Measurements from ENCODE around the gene SELENOK. TPM values are rescaled to one million over a fixed set of nuclear protein-coding genes. Genes with fewer than 3 reads are reported as not detected.
A peak's percentile ranks its signal among the peaks of the same experiment; 100 is the strongest.
"Not testable (repeated sequence)": the region's sequence is repeated elsewhere in the genome, so short reads cannot be mapped to it uniquely, and the experiment has no call there.

SELENOK gene
- 10 to 100 TPM; 60.3 to 77.0 TPM for total RNA-seq

- ATAC-seq (replicated peaks in 1 of 2) (peak; percentile 94 to 95), DNase-seq (peak; percentile 96 to 97)
- Mint-ChIP-seq H3K4me1 (ENCODE audit: low read depth) (peaks cover 55% of the 10 kb centered on the region), H3K27ac (peak within 1 kb of the TSS; percentile 98), H3K9me3 (peaks cover 0 to 3% of the 10 kb centered on the region in 2 donors), H3K4me3 (peak within 1 kb of the TSS; percentile 90 to 99), H3K27me3 (ENCODE audit: low read depth) (no peaks in the 10 kb centered on the region), H3K36me3 (ENCODE audit: insufficient read depth in 2 of 2) (peaks cover 5 to 13% of the 10 kb centered on the region in 2 donors)
Measured at GRCh38 chr3:53891497-53892285, at the start of gene SELENOK. Gene SELENOK (minus strand): TSS chr3:53891859.

GRCh38 chr3:53941184-53941583 is 49.5 kb upstream of the SELENOK start:
- Mint-ChIP-seq H3K4me3 (no peak overlapping the region), H3K9me3 (peaks cover 3 to 4% of the 10 kb centered on the region in 2 donors), H3K4me1 (ENCODE audit: low read depth) (no peaks in the 10 kb centered on the region), H3K27ac (no peak overlapping the region), H3K27me3 (ENCODE audit: low read depth) (peaks cover 34% of the 10 kb centered on the region), H3K36me3 (ENCODE audit: insufficient read depth in 2 of 2) (peaks cover 2 to 4% of the 10 kb centered on the region in 2 donors)
- no peak for DNase-seq
- no peak for ATAC-seq (replicated peaks in 1 of 2)

GRCh38 chr3:53940623-53941022 is 49.0 kb upstream of the SELENOK start:
- DNase-seq (no peak), ATAC-seq (replicated peaks in 1 of 2) (no peak)
- Mint-ChIP-seq H3K27ac (no peak overlapping the region), H3K4me1 (ENCODE audit: low read depth) (no peaks in the 10 kb centered on the region), H3K36me3 (ENCODE audit: insufficient read depth in 2 of 2) (peaks cover 0 to 1% of the 10 kb centered on the region in 2 donors), H3K27me3 (ENCODE audit: low read depth) (peaks cover 34% of the 10 kb centered on the region), H3K9me3 (no peaks in the 10 kb centered on the region), H3K4me3 (no peak overlapping the region)

- H3K4me1 Mint-ChIP-seq (ENCODE audit: low read depth) = no peaks in the 10 kb centered on the region
- no peak for ATAC-seq (replicated peaks in 1 of 2)
- peaks cover 1% of the 10 kb centered on the region in 2 donors for H3K36me3 Mint-ChIP-seq (ENCODE audit: insufficient read depth in 2 of 2)
- peaks cover 0 to 2% of the 10 kb centered on the region in 2 donors for H3K9me3 Mint-ChIP-seq
- H3K27ac Mint-ChIP-seq = no peak overlapping the region
- H3K27me3 Mint-ChIP-seq (ENCODE audit: low read depth) = peaks cover 34% of the 10 kb centered on the region
- no peak overlapping the region for H3K4me3 Mint-ChIP-seq
- DNase-seq = no peak
Measured at GRCh38 chr3:53939813-53940212, 48.2 kb upstream of the SELENOK start.

GRCh38 chr3:53939086-53939582 is 47.5 kb upstream of the SELENOK start:
- Mint-ChIP-seq H3K9me3 (peaks cover 0 to 2% of the 10 kb centered on the region in 2 donors), H3K36me3 (ENCODE audit: insufficient read depth in 2 of 2) (peaks cover 1% of the 10 kb centered on the region in 2 donors), H3K4me3 (no peak overlapping the region), H3K4me1 (ENCODE audit: low read depth) (no peaks in the 10 kb centered on the region), H3K27me3 (ENCODE audit: low read depth) (peaks cover 34% of the 10 kb centered on the region), H3K27ac (no peak overlapping the region)
- DNase-seq = no peak
- ATAC-seq (replicated peaks in 1 of 2) = no peak

- DNase-seq (peak; percentile 30 to 47), ATAC-seq (replicated peaks in 1 of 2) (peak in 1 of 2 donors; percentile 47)
- H3K4me1 Mint-ChIP-seq (ENCODE audit: low read depth) = no peaks in the 10 kb centered on the region
- no peak overlapping the region for H3K27ac Mint-ChIP-seq
- peaks cover 1% of the 10 kb centered on the region in 2 donors for H3K36me3 Mint-ChIP-seq (ENCODE audit: insufficient read depth in 2 of 2)
- peaks cover 34% of the 10 kb centered on the region for H3K27me3 Mint-ChIP-seq (ENCODE audit: low read depth)
- peaks cover 0 to 2% of the 10 kb centered on the region in 2 donors for H3K9me3 Mint-ChIP-seq
- H3K4me3 Mint-ChIP-seq = no peak overlapping the region
Measured at GRCh38 chr3:53938645-53939044, 47.0 kb upstream of the SELENOK start.

- Mint-ChIP-seq H3K4me1 (ENCODE audit: low read depth) (no peaks in the 10 kb centered on the region), H3K9me3 (peaks cover 0 to 2% of the 10 kb centered on the region in 2 donors), H3K4me3 (no peak overlapping the region), H3K36me3 (ENCODE audit: insufficient read depth in 2 of 2) (peaks cover 1% of the 10 kb centered on the region in 2 donors), H3K27me3 (ENCODE audit: low read depth) (peaks cover 34% of the 10 kb centered on the region), H3K27ac (peak overlapping the region; percentile 33)
- DNase-seq (no peak), ATAC-seq (replicated peaks in 1 of 2) (no peak)
Measured at GRCh38 chr3:53936347-53936746, 44.7 kb upstream of the SELENOK start.

- Mint-ChIP-seq H3K36me3 (ENCODE audit: insufficient read depth in 2 of 2) (peaks cover 1% of the 10 kb centered on the region in 2 donors), H3K27me3 (ENCODE audit: low read depth) (peaks cover 29% of the 10 kb centered on the region), H3K27ac (no peak overlapping the region), H3K9me3 (peaks cover 0 to 2% of the 10 kb centered on the region in 2 donors), H3K4me1 (ENCODE audit: low read depth) (no peaks in the 10 kb centered on the region), H3K4me3 (no peak overlapping the region)
- ATAC-seq (replicated peaks in 1 of 2) = no peak
- no peak for DNase-seq
Measured at GRCh38 chr3:53935283-53935901, 43.7 kb upstream of the SELENOK start.

GRCh38 chr3:53927208-53927872 is 35.7 kb upstream of the SELENOK start:
- H3K4me3 Mint-ChIP-seq; H3K4me1 Mint-ChIP-seq (ENCODE audit: low read depth); H3K27ac Mint-ChIP-seq; H3K27me3 Mint-ChIP-seq (ENCODE audit: low read depth); H3K9me3 Mint-ChIP-seq; ATAC-seq (replicated peaks in 1 of 2); DNase-seq; H3K36me3 Mint-ChIP-seq (ENCODE audit: insufficient read depth in 2 of 2): not testable (repeated sequence)

GRCh38 chr3:53921296-53921695 is 29.6 kb upstream of the SELENOK start:
- no peak for ATAC-seq (replicated peaks in 1 of 2)
- H3K9me3 Mint-ChIP-seq = peaks cover 0 to 2% of the 10 kb centered on the region in 2 donors

GRCh38 chr3:53919741-53920140 is 28.1 kb upstream of the SELENOK start:
- H3K27ac Mint-ChIP-seq = no peak overlapping the region
- H3K27me3 Mint-ChIP-seq (ENCODE audit: low read depth) = peaks cover 18% of the 10 kb centered on the region
- no peaks in the 10 kb centered on the region for H3K4me1 Mint-ChIP-seq (ENCODE audit: low read depth)
- DNase-seq (no peak), ATAC-seq (replicated peaks in 1 of 2) (no peak)
- H3K4me3 Mint-ChIP-seq = no peak overlapping the region
- H3K9me3 Mint-ChIP-seq = peaks cover 0 to 2% of the 10 kb centered on the region in 2 donors
- peaks cover 0 to 3% of the 10 kb centered on the region in 2 donors for H3K36me3 Mint-ChIP-seq (ENCODE audit: insufficient read depth in 2 of 2)

More at GRCh38 chr3:53921296-53921695, 29.6 kb upstream of the SELENOK start:
- Mint-ChIP-seq H3K27ac (no peak overlapping the region), H3K27me3 (ENCODE audit: low read depth) (peaks cover 18% of the 10 kb centered on the region), H3K4me3 (no peak overlapping the region), H3K36me3 (ENCODE audit: insufficient read depth in 2 of 2) (peaks cover 0 to 3% of the 10 kb centered on the region in 2 donors), H3K4me1 (ENCODE audit: low read depth) (no peaks in the 10 kb centered on the region)
- peak in 1 of 2 donors; percentile 4 for DNase-seq

GRCh38 chr3:53913401-53913800 is 21.7 kb upstream of the SELENOK start:
- Mint-ChIP-seq H3K27ac (no peak overlapping the region), H3K9me3 (no peaks in the 10 kb centered on the region), H3K27me3 (ENCODE audit: low read depth) (peaks cover 28% of the 10 kb centered on the region), H3K4me3 (no peak overlapping the region), H3K4me1 (ENCODE audit: low read depth) (no peaks in the 10 kb centered on the region), H3K36me3 (ENCODE audit: insufficient read depth in 2 of 2) (no peaks in the 10 kb centered on the region)
- ATAC-seq (replicated peaks in 1 of 2) = no peak
- DNase-seq = no peak

- no peak for ATAC-seq (replicated peaks in 1 of 2)
Measured at GRCh38 chr3:53902711-53903110, 11.1 kb upstream of the SELENOK start.

More at GRCh38 chr3:53902711-53903110, 11.1 kb upstream of the SELENOK start:
- peaks cover 0 to 2% of the 10 kb centered on the region in 2 donors for H3K9me3 Mint-ChIP-seq
- no peak overlapping the region for H3K4me3 Mint-ChIP-seq
- peaks cover 0 to 1% of the 10 kb centered on the region in 2 donors for H3K36me3 Mint-ChIP-seq (ENCODE audit: insufficient read depth in 2 of 2)
- no peak overlapping the region for H3K27ac Mint-ChIP-seq
- peaks cover 41% of the 10 kb centered on the region for H3K27me3 Mint-ChIP-seq (ENCODE audit: low read depth)
- no peak for DNase-seq
- no peaks in the 10 kb centered on the region for H3K4me1 Mint-ChIP-seq (ENCODE audit: low read depth)
